Kidney (tissue), 14 donors: ENCODE results near the gene ABCA7. TPM values are rescaled to one million over a fixed set of nuclear protein-coding genes. Genes with fewer than 3 reads are reported as not detected.

Experiments
- DNase-seq, 5 donors: peaks; one replicate each; pipeline ENCODE4 v3.0.0-alpha.2; 2013 to 2020
- FAIRE-seq: peaks from 2 replicates; lab custom pipeline; 2012; peaks lifted over from hg19 to GRCh38; lab: Jason Lieb, UNC
- H3K27ac ChIP-seq, 2 donors: one replicate each; pipeline ENCODE4 v1.7.0; 2013; ENCODE audit warnings: low read depth in 2 of 2, low read length in 2 of 2, inconsistent platforms in 1 of 2
- H3K27me3 ChIP-seq: one replicate; pipeline ENCODE4 v1.7.1; 2013; ENCODE audit warnings: low read length, inconsistent platforms; ENCODE audit not compliant: control insufficient read depth, insufficient read depth
- H3K36me3 ChIP-seq, 3 donors: one replicate each; pipeline versions ENCODE4 v1.7.0 to v1.7.1; 2013; ENCODE audit warnings: low read length in 3 of 3, control low read depth in 1 of 3, inconsistent platforms in 1 of 3; ENCODE audit not compliant: insufficient read depth in 3 of 3, control insufficient read depth in 2 of 3
- H3K4me1 ChIP-seq, 3 donors: one replicate each; pipeline versions ENCODE4 v1.7.0 to v1.7.1; 2013; ENCODE audit warnings: low read length in 3 of 3, inconsistent platforms in 1 of 3, low read depth in 1 of 3; ENCODE audit not compliant: control insufficient read depth in 2 of 3, insufficient read depth in 2 of 3
- H3K4me3 ChIP-seq, 3 donors: one replicate each; pipeline versions ENCODE4 v1.7.0 to v1.8.1; 2013; ENCODE audit warnings: low read length in 3 of 3, control low read depth in 1 of 3, inconsistent platforms in 1 of 3
- H3K9ac ChIP-seq, 3 donors: one replicate each; pipeline versions ENCODE4 v1.7.0 to v1.7.1; 2013; ENCODE audit warnings: low read length in 3 of 3, control low read depth in 1 of 3, inconsistent platforms in 1 of 3
- H3K9me3 ChIP-seq, 3 donors: one replicate each; pipeline versions ENCODE4 v1.7.0 to v1.7.1; 2013; ENCODE audit warnings: low read length in 3 of 3, control low read depth in 1 of 3, inconsistent platforms in 1 of 3; ENCODE audit not compliant: control insufficient read depth in 2 of 3, insufficient read depth in 1 of 3
- intact Hi-C: fragments of 100-400 bp; cut with DNase I; formaldehyde crosslinking; loops from one replicate; pipeline ENCODE4 v1.11.1; 2022
- polyA plus RNA-seq: library from polyadenylated mRNA; stranded (reverse); fragments of 350-450 nt; fragmentation: Illumina TruSeq; extraction: RNeasy Lipid Tissue Mini Kit (QIAGEN cat#74804); gene quantifications from one replicate; pipeline ENCODE4 v1.2.3, GENCODE V29; 2014; ENCODE audit warnings: low read depth, low replicate concordance; ENCODE audit not compliant: insufficient read depth
- total RNA-seq: library from RNA; stranded (reverse); fragmentation: NEBNext Ultra II Directional; extraction: Animal tissue kit (Norgen Biotek cat#: 25700); gene quantifications from one replicate; pipeline ENCODE4 v1.2.1, GENCODE V29; 2021
- TF ChIP-seq, protein P1 (sequence below): IDR thresholded peaks from 3 replicates; pipeline ENCODE4 v1.5.1; 2012; ENCODE audit warnings: mild to moderate bottlenecking, moderate library complexity, borderline replicate concordance; ENCODE audit not compliant: insufficient read depth; ENCODE audit errors: extremely low read depth
- donor health status: control.
- donor health status: control.
- donor health status: control.
- donor health status: control.
- donor health status: control.
- donor health status: DM: yes; HTN: yes; CAD: no.
- donor health status: Normal renal cell carcinoma (clear cell type).

The ABCA7 gene
- total and polyA plus RNA-seq, 2 donors from 2014 or later = 11.7 to 20.4 TPM

DNA sequence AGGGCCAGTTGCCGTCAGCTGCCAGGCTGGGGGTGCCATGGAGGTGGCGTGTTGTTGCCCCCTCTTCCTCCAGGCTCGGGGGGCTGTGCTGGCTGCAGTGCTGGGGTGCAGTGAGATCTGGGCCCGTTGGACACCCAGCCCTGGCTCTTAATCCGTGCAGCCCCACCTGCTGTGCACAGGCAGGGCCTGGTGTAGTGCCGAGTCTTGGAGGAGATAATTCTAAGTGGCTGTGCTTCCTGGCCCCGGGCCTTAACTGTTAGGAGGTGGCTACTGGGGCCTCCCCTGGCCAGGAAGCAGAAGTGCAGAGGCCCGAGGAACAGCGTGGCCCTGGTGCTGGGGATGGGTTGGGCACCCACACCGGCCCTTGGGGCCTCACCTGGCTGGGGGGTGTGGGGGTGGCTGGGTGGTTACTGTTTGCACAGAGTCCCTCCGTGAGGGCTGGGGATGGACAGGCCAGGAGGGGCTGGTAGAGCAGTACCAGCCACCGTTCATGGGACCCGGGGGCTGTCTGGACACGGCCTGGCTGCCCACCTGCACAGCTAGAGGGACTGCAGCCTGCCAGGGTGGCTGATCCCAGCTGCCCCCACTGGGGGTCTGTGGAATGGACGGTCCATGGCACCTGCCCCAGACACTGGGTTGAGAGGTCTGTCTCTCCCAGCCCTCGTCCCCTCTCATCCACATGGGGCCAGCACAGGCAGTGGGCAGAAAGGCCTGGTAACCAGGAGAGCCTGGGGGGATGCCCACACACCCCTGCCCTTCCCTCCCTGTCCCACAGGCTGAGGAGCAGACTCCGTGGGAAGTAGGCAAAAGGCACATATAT, 67.1 kb downstream of the ABCA7 start:
- H3K4me3 ChIP-seq = no peak overlapping the region
- intact Hi-C loops = no loop called here
- no peak overlapping the region for H3K27ac ChIP-seq
- H3K36me3 ChIP-seq = peaks cover 0 to 10% (median 2%) of the 10 kb centered on the region in 3 donors
- peaks cover 0 to 17% (median 15%) of the 10 kb centered on the region in 3 donors for H3K4me1 ChIP-seq
- H3K9me3 ChIP-seq = no peaks in the 10 kb centered on the region
- H3K9ac ChIP-seq = no peak overlapping the region
- DNase-seq = no peak
- TF ChIP-seq, protein P1, sequence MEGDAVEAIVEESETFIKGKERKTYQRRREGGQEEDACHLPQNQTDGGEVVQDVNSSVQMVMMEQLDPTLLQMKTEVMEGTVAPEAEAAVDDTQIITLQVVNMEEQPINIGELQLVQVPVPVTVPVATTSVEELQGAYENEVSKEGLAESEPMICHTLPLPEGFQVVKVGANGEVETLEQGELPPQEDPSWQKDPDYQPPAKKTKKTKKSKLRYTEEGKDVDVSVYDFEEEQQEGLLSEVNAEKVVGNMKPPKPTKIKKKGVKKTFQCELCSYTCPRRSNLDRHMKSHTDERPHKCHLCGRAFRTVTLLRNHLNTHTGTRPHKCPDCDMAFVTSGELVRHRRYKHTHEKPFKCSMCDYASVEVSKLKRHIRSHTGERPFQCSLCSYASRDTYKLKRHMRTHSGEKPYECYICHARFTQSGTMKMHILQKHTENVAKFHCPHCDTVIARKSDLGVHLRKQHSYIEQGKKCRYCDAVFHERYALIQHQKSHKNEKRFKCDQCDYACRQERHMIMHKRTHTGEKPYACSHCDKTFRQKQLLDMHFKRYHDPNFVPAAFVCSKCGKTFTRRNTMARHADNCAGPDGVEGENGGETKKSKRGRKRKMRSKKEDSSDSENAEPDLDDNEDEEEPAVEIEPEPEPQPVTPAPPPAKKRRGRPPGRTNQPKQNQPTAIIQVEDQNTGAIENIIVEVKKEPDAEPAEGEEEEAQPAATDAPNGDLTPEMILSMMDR = peak; percentile 1
- FAIRE-seq = no peak
- no peaks in the 10 kb centered on the region for H3K27me3 ChIP-seq

DNA sequence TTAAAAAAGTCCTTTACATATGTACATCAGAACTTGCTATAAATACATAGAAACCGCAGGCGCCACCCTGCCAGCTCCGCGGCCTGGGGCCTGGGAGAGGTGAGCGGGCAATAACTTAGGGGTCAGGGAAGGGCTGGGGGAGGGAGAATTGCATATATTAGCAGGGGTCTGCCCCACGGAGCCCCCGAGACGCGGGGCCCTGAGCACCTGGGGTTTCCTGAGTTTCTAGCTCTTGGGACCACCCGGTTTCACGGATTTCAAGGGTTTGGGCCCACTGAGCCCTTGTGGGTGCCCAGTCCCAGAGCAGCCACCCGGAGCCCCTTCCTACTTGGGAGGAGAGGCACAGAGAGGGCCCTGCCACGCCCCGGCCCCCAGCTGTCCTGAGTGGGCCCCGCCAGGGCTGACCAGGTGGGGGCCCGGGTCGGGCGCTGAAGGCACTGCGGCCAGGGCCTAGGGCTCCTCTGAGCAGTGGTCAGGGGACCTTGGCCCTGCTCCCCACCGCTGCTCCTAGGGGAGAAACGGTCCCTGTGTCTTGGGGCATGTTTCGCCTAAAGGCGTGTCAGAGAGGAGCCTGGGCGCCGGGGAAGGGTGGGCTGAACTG, 67.9 kb downstream of the ABCA7 start:
- FAIRE-seq (no peak), DNase-seq (no peak)
- intact Hi-C loops = no loop called here
- TF ChIP-seq, protein P1 = no peak
- H3K9ac ChIP-seq = no peak overlapping the region
- no peaks in the 10 kb centered on the region for H3K9me3 ChIP-seq
- no peaks in the 10 kb centered on the region for H3K27me3 ChIP-seq
- peaks cover 0 to 15% (median 8%) of the 10 kb centered on the region in 3 donors for H3K4me1 ChIP-seq
- H3K27ac ChIP-seq = no peak overlapping the region
- peaks cover 0 to 10% (median 2%) of the 10 kb centered on the region in 3 donors for H3K36me3 ChIP-seq
- no peak overlapping the region for H3K4me3 ChIP-seq

DNA sequence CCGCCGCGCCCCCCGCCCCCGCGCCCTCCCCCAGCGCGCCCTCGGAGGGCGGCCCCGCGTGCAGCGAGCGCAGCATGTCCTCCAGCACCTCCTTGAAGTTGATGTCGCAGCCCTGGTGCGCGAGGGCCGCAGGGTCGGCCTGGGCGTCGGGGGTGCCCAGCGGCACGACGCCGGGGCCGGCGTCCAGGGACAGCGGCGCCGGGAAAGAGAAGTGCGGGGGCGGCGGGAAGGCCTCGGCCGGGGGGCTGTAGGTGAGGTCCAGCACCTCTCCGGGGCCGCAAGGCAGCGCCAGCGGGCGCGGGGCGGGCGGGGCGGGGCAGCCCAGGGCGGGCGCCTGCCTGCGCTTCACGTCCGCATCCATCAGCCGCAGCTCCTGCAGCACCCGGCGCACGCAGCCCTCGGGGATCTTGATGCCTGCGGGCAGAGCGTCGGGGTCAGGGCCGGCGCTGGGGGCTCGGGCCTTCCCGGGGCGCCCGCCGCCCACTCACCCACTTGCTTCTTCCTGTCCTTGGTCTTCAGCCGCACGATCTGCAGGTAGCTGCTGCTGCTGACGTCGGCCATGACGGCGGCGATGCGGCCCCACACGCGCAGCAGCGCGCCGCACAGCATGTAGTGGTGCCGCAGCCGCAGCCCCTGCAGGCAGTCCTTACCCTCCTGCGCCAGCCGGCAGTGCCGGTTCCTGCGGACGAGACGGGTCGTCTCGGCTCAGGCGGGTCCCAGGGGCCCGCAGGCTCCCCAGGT, 68.6 kb downstream of the ABCA7 start:
- H3K36me3 ChIP-seq = peaks cover 0 to 10% (median 2%) of the 10 kb centered on the region in 3 donors
- no peaks in the 10 kb centered on the region for H3K9me3 ChIP-seq
- FAIRE-seq = no peak
- H3K4me3 ChIP-seq = no peak overlapping the region
- H3K27me3 ChIP-seq = no peaks in the 10 kb centered on the region
- H3K4me1 ChIP-seq = peaks cover 0 to 10% (median under 1%) of the 10 kb centered on the region in 3 donors
- TF ChIP-seq, protein P1 = no peak
- no peak overlapping the region for H3K9ac ChIP-seq
- no peak for DNase-seq
- intact Hi-C loops = no loop called here
- H3K27ac ChIP-seq = no peak overlapping the region
